ENCODE measurements around the gene FPGS. TPM values are rescaled to one million over a fixed set of nuclear protein-coding genes. Genes with fewer than 3 reads are reported as not detected.
A peak's percentile ranks its signal among the peaks of the same experiment; 100 is the strongest.

The FPGS gene
- total RNA-seq, 4 donors from 2014 or later: 36.1 to 56.3 (median 50.1) TPM

- peaks cover 0 to 22% (median 0%) of the 10 kb centered on the region in 4 donors for H3K36me3 ChIP-seq
- H3K4me3 ChIP-seq: no peak overlapping the region
- H3K9me3 ChIP-seq: no peaks in the 10 kb centered on the region
- WGBS: 88% methylated on average over 5 of the region's 5 CpGs
- TF ChIP-seq POLR2AphosphoS5 (IDR thresholded peaks at IDR 0.05): no peak
- peaks cover 0 to 77% (median 18%) of the 10 kb centered on the region in 4 donors for H3K27me3 ChIP-seq
- no peak overlapping the region for H3K27ac ChIP-seq (replicated peaks in 1 of 4)
- DNase-seq (ENCODE audit: extremely low spot score): no peak
- peaks cover 28 to 38% (median 32%) of the 10 kb centered on the region in 4 donors for H3K4me1 ChIP-seq
- intact Hi-C loops (cut with DNase I): no loop called here
Measured at GRCh38 chr9:127758843-127759242, 43.8 kb upstream of the FPGS start.

- Histone ChIP-seq H3K27me3 (peaks cover 0 to 66% (median 0%) of the 10 kb centered on the region in 4 donors), H3K27ac (replicated peaks in 1 of 4) (peak overlapping the region in 3 of 4 donors; percentile 44 to 67 (median 63)), H3K4me1 (peaks cover 15 to 34% (median 22%) of the 10 kb centered on the region in 4 donors), H3K4me3 (peak overlapping the region in 2 of 4 donors; percentile 17 to 28), H3K9me3 (no peaks in the 10 kb centered on the region), H3K36me3 (peaks cover 0 to 24% (median 0%) of the 10 kb centered on the region in 4 donors)
- no peak for DNase-seq (ENCODE audit: extremely low spot score)
- no peak for TF ChIP-seq POLR2A (IDR thresholded peaks at IDR 0.05; ENCODE audit: low read depth)
- no peak for TF ChIP-seq POLR2AphosphoS5 (IDR thresholded peaks at IDR 0.05)
- no peak for TF ChIP-seq EP300 (IDR thresholded peaks at IDR 0.05)
- TF ChIP-seq, protein P1, sequence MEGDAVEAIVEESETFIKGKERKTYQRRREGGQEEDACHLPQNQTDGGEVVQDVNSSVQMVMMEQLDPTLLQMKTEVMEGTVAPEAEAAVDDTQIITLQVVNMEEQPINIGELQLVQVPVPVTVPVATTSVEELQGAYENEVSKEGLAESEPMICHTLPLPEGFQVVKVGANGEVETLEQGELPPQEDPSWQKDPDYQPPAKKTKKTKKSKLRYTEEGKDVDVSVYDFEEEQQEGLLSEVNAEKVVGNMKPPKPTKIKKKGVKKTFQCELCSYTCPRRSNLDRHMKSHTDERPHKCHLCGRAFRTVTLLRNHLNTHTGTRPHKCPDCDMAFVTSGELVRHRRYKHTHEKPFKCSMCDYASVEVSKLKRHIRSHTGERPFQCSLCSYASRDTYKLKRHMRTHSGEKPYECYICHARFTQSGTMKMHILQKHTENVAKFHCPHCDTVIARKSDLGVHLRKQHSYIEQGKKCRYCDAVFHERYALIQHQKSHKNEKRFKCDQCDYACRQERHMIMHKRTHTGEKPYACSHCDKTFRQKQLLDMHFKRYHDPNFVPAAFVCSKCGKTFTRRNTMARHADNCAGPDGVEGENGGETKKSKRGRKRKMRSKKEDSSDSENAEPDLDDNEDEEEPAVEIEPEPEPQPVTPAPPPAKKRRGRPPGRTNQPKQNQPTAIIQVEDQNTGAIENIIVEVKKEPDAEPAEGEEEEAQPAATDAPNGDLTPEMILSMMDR (IDR thresholded peaks at IDR 0.05): no peak
- WGBS: 76% methylated on average over 5 of the region's 5 CpGs
- intact Hi-C loops (cut with DNase I): no loop called here
Measured at GRCh38 chr9:127761061-127761460, 41.6 kb upstream of the FPGS start.

DNA sequence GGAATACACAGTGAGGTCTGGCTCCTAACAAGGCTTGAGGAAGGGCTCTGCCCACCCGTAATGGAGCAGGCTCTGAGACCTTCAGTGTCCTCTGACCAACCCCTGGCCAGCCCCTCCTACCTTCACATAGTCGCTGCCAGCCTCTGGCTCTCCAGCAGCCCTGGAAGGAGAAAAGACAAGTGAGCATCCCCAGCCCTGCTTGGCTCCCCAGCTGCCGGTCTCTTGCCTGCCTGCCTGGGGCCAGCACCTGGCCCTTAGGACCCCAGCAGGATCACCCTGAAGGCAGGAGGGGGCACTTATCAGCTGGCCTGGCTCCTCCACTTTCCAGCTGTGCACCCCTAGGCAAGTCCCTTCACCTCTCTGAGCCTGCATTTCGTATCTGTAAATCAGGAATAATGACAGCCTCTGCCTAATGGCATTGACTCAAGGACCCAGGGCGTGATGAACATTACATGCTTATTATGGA is 41.2 kb upstream of the FPGS start:
- peak overlapping the region in 3 of 4 donors; percentile 44 to 67 (median 63) for H3K27ac ChIP-seq (replicated peaks in 1 of 4)
- peaks cover 0 to 66% (median 0%) of the 10 kb centered on the region in 4 donors for H3K27me3 ChIP-seq
- DNase-seq (ENCODE audit: extremely low spot score): no peak
- intact Hi-C loops (cut with DNase I): no loop called here
- peak overlapping the region; percentile 9 to 28 (median 16) for H3K4me3 ChIP-seq
- TF ChIP-seq EP300 (IDR thresholded peaks at IDR 0.05) (no peak), POLR2A (IDR thresholded peaks at IDR 0.05; ENCODE audit: low read depth) (no peak), POLR2AphosphoS5 (IDR thresholded peaks at IDR 0.05) (no peak)
- TF ChIP-seq, protein P1 (IDR thresholded peaks at IDR 0.05): no peak
- H3K36me3 ChIP-seq: peaks cover 0 to 28% (median 0%) of the 10 kb centered on the region in 4 donors
- H3K4me1 ChIP-seq: peaks cover 19 to 36% (median 25%) of the 10 kb centered on the region in 4 donors
- H3K9me3 ChIP-seq: no peaks in the 10 kb centered on the region
- 58% methylated on average over 5 of the region's 5 CpGs for WGBS

DNA sequence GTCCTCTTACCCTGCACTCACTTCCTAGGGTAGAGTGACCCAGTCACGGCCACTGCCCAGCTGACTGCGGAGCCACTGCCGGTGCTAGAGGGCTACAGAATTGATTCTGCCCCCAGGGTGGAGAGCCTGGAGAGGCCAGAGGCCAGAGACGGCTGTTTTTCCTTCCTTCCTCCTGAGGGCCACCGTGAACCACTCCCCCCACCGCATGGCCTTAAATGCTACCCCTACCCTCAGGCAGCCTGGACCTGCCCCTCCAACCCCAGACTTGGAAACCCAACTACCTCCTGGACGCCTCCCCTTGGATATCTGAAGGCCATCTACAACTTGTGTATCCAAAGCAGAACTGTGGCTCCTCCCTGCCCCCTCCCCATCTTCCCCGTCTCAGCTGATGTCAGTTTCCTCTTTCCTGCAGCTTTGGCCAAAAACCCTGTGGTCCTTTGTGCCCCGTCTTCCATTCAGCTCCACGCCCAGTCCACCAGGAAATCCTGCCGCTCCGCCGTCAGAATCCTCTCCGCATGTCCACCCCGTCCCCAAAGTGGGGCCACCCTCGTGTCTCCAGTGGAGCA is 40.5 kb upstream of the FPGS start:
- Histone ChIP-seq H3K4me3 (peak overlapping the region; percentile 9 to 28 (median 16)), H3K27me3 (peaks cover 0 to 63% (median 0%) of the 10 kb centered on the region in 4 donors), H3K4me1 (peaks cover 22 to 42% (median 31%) of the 10 kb centered on the region in 4 donors), H3K36me3 (peaks cover 0 to 33% (median 0%) of the 10 kb centered on the region in 4 donors), H3K9me3 (no peaks in the 10 kb centered on the region), H3K27ac (replicated peaks in 1 of 4) (peak overlapping the region; percentile 28 to 67 (median 60))
- no peak for DNase-seq (ENCODE audit: extremely low spot score)
- TF ChIP-seq POLR2AphosphoS5 (IDR thresholded peaks at IDR 0.05): peak in 1 of 2 donors; percentile 5
- no peak for TF ChIP-seq EP300 (IDR thresholded peaks at IDR 0.05)
- 34% methylated on average over 16 of the region's 16 CpGs for WGBS
- intact Hi-C loops (cut with DNase I): no loop called here

GRCh38 chr9:127763918-127764384 is 38.7 kb upstream of the FPGS start:
- peak; percentile 67 for TF ChIP-seq EP300 (IDR thresholded peaks at IDR 0.05)
- TF ChIP-seq POLR2A (IDR thresholded peaks at IDR 0.05; ENCODE audit: low read depth): no peak
- peak; percentile 36 to 63 for TF ChIP-seq POLR2AphosphoS5 (IDR thresholded peaks at IDR 0.05)
- TF ChIP-seq, protein P1 (IDR thresholded peaks at IDR 0.05): peak in 2 of 3 experiments; percentile 28 to 37
- peaks cover 0 to 25% (median 0%) of the 10 kb centered on the region in 4 donors for H3K36me3 ChIP-seq
- no peak for DNase-seq (ENCODE audit: extremely low spot score)
- peaks cover 0 to 59% (median 0%) of the 10 kb centered on the region in 4 donors for H3K27me3 ChIP-seq
- H3K27ac ChIP-seq (replicated peaks in 1 of 4): peak overlapping the region in 3 of 4 donors; percentile 58 to 71 (median 63)
- WGBS: 50% methylated on average over 7 of the region's 7 CpGs
- peaks cover 32 to 50% (median 42%) of the 10 kb centered on the region in 4 donors for H3K4me1 ChIP-seq
- no peaks in the 10 kb centered on the region for H3K9me3 ChIP-seq
- H3K4me3 ChIP-seq: no peak overlapping the region
- intact Hi-C loops (cut with DNase I): no loop called here
